Germinal center (tissue), 1 donor: Measurements from ENCODE around the gene ANK3.

Source experiments
- DNase-seq: peaks from one replicate; pipeline ENCODE4 v3.0.0; 2012; ENCODE audit warnings: mixed read lengths, low spot score

Gene ANK3

DNA sequence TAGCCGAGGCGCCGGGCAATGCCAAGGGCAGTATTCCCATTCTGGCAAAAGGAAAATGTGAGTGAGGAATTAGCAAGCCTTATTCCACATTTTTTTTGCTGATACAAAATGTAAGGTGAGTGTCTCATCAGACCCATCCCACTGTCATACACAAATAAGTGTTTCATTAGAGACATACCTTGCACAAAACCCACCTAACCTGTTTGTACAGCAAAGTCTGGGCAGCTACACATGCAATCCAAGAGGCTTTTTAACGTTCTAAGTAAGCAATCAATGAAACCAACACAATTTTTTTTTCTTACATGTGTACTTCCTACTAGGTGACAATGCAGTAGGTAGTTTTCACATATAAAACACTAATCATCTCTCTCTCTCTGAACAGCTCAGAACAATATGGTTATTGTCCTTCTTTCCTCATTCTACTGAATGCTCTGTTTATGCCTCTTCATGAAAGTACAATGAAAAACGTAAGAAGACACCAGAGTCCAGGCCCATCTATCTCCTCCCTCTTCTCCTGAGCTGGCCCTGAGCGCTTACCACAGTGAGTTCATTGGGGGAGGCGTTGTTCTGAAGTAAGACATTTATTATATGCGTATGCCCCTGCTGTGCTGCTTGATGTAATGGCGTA, 217.2 kb downstream of the ANK3 start:
- no peak for DNase-seq

DNA sequence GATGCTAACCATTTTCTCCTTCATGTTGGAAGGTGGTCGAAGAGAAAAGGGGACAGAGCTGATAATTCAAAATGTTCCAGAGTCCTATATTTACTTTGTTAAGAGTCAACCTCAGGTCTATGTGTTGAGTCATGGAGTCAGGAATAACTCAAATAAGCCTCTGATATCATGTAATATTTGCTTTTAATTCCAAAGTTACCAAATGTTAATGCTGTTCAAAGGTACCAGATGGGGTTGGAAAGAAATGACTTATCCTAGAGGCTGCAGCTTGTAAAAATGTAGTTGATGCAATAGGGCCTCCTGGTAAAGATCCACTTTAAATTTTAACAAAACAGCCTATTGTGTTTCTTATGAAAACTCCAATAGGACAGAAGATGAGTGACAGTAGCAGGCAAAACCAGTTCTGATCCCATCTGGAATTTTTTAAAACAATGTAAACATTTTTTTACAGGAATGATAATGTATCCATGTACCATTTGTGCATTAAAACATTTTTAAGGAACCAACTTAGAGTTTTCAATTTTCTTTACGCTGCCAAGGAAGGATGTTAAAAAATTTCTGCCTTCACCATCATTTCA, 218.2 kb downstream of the ANK3 start:
- DNase-seq: no peak

DNA sequence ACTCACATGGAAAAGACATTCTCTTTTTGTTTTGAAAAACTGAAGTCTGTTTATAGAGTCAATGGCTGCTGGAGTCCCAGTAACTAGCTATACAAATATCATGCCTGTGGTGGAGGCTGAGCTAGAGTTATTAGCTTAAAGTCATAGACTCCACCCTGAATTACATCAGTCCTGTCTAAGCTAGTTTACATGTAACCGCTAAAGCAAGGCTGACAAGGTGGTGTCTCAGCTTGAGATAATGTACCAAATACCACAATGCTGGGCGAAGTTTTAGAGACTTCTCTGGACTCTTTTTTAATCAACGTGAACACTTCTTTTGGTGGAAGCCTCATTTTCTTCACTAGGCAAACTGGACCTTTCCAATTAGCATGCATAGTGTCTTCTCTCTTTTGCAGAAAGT, 219.4 kb downstream of the ANK3 start:
- DNase-seq: no peak

DNA sequence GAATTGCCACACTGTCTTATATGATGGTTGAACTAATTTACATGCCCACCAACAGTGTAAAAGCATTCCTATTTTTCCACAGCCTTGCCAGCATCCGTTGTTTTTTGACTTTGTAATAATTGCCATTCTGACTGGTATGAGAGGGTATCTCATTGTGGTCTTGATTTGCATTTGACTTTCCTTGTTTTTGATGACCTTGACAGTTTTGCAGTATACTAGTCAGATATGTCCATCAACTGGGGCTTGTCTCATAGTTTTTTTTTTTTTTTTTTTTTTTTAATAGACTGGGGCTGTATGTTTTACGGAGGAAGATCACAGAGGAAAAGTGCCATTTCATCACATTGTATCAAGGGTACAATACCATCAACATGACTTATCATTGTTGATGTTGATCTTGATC, 220.6 kb downstream of the ANK3 start:
- no peak for DNase-seq

DNA sequence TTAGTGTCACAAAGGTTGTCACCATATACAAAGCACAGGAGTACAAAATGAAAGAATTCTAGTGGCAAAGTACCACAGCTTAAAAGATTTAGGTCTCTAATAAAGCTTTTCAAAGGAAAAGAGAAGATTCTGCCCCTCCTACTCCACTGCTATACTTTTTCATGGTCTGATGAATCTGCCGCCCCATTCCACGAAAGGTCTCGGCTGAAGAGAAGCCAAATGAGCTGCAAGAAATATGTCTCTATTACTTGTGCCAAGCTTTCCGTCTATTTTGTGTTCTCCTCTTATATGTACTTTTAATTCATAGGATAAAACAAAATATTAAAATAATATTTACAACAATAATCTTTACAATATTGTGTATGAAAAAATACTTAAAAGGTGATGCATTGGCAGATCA, 222.6 kb downstream of the ANK3 start:
- no peak for DNase-seq

DNA sequence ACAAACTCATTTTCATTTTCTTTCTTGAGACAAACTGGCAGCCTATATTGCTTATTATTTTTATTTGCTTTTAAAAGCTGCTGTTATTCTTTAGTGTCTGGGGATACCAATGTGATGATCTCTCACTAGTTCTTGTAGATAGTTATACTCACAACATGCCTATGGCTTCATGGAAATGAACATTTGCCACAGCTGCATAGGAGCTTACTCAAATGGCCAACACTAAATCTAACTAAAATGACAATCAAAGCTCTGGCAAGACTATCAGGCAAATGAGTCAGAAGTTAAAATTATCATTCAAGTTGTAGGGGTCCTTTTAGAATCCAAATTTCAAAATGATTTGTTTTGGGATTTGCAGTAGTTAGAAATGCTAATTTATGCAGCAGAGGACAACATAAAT, 225.9 kb downstream of the ANK3 start:
- no peak for DNase-seq

DNA sequence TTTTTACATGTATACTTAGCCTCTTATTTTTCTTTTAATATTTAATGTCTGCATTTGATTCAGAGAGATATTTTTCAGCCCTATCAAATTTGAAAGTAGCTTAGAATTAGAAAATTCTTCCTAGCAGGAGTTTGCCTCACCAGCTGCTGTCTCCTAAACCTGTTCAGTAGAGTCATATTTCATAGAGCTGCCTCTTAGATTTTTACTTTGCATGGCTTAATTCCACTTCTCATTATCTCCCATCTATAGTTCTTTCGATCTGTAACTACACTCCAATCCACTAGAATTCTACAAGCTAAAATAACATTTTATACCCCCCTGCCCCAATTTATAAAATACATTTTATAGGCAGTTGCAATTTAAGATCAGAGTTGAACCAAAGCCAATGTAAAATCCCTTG, 227.0 kb downstream of the ANK3 start:
- DNase-seq: no peak

DNA sequence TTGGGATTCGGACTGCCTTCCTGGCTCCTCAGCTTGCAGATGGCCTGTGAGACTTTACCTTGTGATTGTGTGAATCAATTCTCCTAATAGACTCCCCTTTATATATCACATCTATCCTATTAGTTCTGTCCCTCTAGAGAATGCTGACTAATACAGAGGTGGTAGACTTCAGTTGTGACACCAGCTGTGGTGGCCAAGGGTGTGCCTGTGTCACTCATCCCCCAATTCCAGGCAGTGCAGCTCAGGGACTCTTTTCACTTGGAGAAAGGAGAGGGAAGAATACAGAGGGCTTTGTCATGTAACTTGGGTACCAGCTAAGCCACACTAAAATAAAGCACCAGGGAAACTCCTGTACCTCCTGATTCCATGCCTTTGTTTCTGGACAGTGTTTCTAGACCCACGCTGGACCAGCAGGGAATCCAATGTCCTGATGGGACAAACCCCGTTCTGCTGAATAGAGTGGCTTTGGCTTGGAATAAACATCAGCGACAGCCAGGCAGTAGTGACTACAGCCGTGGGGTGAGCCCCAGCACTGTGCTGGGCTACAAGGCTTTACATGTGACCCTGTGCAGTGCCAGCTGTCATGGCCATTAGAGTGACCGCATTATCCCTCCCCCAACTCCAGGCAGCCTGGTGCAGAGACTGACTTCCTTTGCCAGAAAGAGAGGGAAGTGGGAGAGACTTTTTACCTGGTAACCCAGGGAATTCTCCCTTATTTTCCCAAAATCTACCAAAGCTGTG, 233.6 kb downstream of the ANK3 start:
- DNase-seq: no peak

DNA sequence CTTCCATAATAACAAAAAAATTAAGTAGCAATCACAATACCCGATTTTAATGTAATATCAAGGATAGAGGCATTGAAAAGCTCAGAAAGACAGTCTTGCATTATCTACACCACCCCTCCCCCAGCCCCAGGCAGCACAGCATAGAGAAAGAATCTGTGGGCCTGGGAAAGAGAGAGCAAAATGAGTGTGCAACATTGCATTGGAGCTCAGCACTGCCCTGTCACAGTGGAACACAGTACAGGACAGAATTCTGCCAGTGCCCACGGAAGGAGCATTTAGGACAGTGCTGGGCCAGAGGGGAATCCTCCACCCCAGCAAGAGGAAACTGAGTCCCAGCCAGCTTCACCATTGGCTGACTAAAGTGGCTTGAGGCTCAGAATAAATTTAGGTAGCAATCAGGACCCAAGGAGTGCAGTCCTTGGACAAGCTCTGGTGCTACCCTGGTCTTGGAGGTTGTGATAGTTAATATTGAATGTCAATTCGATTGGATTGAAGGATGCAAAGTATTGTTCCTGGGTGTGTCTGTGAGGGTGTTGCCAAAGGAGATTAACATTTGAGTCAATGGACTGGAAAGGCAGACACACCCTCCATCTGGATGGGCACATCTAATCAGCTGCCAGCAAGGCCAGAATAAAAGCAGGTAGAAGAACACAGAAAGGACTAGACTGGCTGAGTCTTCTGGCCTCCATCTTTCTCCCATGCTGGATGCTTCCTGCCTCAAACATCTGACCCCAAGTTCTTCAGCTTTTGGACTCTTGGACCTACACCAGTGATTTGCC, 234.4 kb downstream of the ANK3 start:
- no peak for DNase-seq

DNA sequence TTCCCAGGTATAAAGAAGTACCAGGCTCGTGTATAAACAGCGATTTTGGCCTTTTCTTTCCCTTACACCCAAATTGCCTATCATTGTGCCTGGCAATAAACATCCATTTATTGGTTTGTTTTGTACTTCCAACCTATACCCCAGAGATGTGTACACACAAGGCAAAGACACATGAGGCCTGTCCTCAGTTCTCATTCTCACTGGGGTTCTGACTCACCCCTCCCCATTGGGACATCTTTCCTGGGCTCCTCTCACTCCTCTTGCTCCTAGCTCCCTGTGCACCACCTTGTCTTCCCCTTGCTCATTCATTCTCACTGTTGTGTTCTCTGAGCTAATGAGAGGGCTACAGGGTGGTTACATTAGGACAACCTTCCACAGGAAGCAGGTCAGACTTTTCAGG, 240.7 kb downstream of the ANK3 start:
- DNase-seq: no peak

DNA sequence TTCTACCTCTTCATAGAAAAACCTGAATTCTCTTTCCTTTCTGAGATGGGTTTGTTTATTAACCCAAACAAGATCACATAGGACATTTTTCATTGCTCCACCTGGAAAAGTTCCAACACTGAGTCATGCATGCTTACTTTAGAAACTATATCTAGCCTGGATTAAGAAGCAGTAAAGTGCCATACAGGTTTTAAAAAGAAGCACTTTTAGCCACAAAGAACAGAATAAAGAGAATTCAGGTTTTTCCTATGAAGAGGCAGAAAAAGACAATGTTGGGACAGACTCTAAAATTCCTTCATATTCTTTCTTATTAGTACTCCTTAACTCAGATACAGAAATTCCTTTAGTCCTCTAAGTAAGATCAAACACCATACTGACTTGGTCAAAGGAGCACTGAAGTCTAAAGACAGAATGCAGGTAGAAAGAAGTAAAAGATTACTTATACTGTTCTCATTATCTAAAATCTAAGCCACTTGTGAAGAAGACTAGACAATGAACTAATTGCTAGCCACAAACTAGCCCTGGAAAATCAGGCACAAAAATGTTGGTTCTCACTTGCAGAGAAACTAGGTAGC, 241.3 kb downstream of the ANK3 start:
- no peak for DNase-seq

DNA sequence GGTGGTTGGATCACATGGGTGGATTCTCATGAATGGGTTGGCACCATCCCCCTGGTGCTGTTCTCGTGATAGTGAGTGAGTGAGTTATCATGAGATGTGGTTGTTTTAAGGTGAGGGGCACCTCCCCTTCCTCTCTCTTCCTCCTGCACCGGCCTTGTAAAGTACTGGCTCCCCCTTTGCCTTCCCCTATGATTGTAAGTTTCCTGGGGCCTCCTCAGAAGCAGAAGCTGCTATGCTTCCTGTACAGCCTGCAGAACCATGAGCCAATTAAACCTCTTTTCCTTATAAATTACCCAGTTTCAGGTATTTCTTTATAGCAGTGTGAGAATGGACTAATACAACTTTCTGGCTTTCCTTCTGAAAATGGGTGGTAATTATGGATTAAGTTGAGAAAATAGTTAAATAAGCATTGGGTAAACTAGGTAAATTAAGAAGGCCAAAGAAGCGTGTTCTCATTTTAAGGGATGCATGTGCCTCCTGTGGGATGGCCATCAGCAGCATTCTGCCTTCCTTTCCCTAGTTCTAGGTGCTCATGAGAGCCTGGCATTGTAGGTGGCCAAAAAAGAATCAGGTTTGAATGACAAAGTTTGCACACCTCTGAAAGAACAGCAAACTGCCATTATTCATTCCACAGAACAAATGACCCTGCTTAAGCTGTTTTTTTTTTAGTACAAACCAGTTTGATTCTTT, 242.0 kb downstream of the ANK3 start:
- DNase-seq: no peak

DNA sequence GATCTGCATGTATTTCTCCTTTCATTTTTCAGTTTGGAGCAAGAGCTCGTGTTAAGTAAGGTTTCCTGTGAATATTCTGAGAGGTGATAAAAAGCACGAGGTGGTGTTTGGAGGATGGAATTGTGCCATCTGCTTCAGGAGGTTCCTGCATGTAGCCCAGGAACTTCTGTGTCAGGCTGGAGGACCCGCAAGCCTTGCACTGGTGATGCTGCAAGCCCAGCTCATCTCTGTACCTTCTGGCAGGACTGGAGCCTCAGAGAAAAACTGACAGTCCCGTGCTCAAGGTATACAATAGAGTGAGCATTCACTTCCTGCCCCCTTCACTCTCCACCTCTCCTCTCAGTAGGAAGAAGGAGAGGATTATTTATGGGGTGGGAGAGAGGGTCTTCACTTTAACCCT, 242.7 kb downstream of the ANK3 start:
- DNase-seq: no peak

DNA sequence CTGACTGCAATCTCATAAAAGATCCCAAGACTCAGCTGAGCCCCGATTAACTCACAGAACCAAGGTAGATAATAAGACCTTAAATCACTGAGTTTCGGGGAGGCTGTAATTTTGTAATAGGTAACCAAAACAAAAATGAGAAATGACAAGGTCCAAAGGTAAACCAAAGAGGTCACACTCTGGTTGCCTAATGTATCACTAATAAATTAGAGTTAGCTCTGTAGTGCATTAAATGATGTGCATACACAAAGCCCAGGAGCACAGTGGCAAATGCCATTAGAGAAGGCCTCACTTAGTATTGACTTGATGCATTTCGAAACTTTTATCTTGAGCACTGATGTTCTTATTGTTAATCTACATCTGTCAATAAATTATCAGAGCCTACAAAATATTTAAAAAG, 245.6 kb downstream of the ANK3 start:
- no peak for DNase-seq

DNA sequence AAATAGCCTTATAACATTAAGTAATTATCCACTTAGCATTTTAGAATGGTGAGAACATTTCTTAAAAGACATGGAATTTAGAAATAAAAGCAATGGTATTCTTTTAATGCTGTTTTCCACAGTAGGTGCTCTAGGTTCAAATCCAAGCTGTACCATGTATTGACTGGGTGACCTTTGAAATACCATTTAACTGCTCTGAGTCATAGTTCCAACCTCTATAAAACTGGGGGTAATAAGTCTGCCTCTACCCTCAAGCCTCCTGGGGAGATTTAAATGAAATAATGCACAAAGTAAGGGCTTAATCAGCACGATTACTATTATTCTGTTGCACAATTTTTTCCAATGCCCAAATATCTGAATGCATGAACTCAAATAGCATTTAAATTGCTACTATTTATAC, 246.9 kb downstream of the ANK3 start:
- no peak for DNase-seq

DNA sequence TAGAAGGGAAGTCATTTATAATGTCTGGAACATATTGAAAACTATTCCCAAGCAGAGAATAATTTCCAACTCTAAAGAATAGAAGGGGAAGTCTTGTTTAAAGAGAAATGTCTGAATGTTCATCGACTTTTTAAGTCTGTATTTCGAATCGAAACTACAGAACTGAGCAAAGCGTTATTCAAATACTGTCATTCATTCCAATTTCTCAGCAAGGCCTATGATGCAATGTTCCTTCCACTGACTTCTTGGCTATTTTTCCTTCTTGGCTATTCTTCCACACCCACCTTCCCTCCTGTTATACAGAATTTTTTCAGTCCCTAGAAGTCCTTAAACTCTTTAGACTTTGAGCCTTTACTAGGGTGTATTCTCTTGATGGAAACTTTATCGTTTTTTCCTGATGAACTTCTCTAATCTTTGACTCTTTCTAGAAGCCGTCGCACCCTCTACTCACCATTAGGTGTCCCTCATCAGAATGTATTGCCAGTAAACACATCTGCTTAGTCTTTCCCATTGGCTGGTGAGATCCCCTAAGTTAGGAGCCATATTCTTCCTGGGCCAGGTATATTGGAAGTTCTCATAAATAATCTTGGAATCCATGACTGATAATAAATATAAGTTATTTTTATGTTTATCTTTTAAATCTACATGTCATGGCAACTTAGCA, 247.6 kb downstream of the ANK3 start:
- no peak for DNase-seq

DNA sequence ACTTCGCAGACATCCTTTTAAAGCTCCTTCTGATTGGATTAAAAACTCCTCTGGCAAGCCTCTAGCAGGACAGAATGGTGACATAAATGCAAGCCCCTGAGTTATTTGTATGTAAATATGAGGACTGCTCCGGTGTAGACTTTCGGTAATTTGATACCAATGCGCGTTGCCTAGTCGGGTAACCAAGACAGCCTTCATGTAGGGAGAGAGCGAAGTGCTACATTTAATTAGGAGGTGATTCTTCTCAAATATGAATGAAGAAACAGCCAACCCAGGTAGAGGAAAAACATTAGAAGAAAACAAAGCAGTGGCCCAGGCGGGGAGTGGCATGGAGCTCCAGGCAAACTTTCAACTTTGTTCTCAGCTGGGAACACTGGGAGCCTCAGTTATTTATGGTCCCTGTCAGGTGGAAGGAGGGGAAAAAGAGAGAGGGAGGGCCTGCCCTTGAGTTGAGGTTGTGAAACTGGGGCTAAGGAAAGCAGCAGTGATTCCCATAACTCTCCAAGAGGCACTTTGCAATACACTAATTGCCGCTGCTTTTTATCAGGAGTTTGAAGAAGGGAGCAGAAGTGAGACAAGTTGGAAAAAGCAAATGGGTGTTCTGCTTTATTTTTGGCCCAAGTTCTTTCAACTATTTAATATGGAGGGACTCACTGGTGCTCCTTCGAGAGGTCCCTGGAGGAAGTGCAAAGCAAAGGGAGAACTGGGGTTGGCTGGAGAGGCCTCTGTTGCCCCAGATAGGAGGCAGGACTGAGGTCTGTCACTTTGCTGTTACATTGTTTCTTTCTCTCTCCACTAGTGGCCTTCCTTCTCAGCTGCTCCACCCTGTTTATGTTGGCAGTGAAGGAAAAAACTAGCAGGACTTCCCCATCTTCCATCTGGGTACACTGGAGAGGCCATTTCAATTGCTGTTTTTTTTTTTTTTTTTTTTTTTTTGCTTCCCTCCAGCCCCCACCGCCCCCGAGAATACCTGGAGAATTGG, 248.7 kb downstream of the ANK3 start:
- no peak for DNase-seq

DNA sequence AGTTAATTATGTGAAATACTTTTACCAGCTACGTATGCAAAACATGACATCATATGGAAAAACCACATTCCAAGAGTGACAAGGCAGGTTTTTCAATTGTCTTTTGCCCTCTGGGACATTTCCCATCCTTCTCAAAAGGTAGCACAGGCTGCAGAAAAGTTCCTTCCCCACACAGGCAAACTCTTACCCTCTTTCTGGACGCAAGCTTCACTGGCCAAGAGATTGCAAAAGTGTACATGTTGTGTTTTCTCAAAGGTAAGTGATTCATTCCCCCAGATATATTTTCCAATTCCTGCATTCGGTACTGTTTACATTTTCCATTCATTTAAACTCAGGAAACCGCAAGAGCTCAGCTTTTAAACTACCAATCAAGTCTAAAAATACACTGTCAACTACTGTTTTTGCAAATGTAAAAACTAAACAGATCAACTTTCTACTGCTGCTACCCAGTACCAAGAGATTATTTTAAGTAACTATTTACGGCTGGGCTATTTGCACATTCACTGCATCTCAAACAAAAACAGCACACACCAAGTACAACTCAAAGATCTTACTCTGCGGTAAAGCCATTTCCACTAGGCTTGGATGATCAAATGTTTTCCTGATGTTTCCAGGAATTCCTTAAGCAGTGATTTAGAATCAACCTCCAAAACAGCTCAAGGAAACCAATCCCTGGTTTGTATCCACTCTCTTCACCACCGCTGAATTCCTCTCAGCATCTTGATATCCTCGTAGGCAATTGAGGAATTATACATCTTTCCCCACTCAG, 249.7 kb downstream of the ANK3 start:
- no peak for DNase-seq

DNA sequence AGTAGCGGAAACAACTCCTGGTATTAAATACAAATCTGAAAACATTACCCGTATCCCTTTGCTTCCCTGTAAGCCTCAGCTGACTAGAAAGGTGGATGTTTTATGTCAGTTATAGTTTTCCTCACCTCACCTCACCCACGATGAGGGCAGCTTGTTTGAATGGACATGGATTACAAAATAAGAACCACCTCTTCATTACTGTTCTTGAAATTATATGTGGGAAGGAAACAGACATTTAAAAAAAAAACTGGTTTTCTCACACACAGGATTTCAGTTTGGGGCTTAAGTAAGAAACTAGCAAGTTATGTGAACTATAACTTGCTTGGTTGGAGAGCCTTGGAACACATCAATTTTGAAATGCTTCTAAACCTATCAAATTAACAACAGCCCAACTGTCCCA, 250.4 kb downstream of the ANK3 start:
- DNase-seq: no peak
